Measurements from ENCODE around the gene NUTF2.
"Not testable (repeated sequence)": the region's sequence is repeated elsewhere in the genome, so short reads cannot be mapped to it uniquely, and the experiment has no call there.

The NUTF2 gene

GRCh38 chr16:67885545-67885944 lies 38.8 kb downstream of the NUTF2 start:
- DNase-seq (ENCODE audit: low spot score): no peak

GRCh38 chr16:67885976-67886375 lies 39.2 kb downstream of the NUTF2 start:
- DNase-seq (ENCODE audit: low spot score): no peak

- no peak for DNase-seq (ENCODE audit: low spot score)
Measured at GRCh38 chr16:67886387-67886786, 39.7 kb downstream of the NUTF2 start.

- no peak for DNase-seq (ENCODE audit: low spot score)
Measured at GRCh38 chr16:67888331-67888730, 41.6 kb downstream of the NUTF2 start.

GRCh38 chr16:67892375-67892774 lies 45.6 kb downstream of the NUTF2 start:
- no peak for DNase-seq (ENCODE audit: low spot score)

- DNase-seq (ENCODE audit: low spot score): peak; percentile 100
Measured at GRCh38 chr16:67892899-67893742, 46.4 kb downstream of the NUTF2 start, which contains the start of gene PSKH1. TSS of gene PSKH1 (plus strand) at chr16:67893254. CDS start at chr16:67908750, 15,496 bp downstream.

GRCh38 chr16:67893743-67894399 lies 47.1 kb downstream of the NUTF2 start:
- DNase-seq (ENCODE audit: low spot score): peak; percentile 22

GRCh38 chr16:67897231-67897630 lies 50.5 kb downstream of the NUTF2 start:
- no peak for DNase-seq (ENCODE audit: low spot score)

GRCh38 chr16:67901734-67902133 lies 55.0 kb downstream of the NUTF2 start:
- no peak for DNase-seq (ENCODE audit: low spot score)

GRCh38 chr16:67902831-67903230 lies 56.1 kb downstream of the NUTF2 start:
- no peak for DNase-seq (ENCODE audit: low spot score)

- DNase-seq (ENCODE audit: low spot score): no peak
Measured at GRCh38 chr16:67907397-67908180, 60.9 kb downstream of the NUTF2 start.

- DNase-seq (ENCODE audit: low spot score): no peak
Measured at GRCh38 chr16:67909056-67909742, 62.5 kb downstream of the NUTF2 start.

- no peak for DNase-seq (ENCODE audit: low spot score)
Measured at GRCh38 chr16:67910158-67910557, 63.4 kb downstream of the NUTF2 start.

GRCh38 chr16:67914758-67915495 lies 68.2 kb downstream of the NUTF2 start:
- no peak for DNase-seq (ENCODE audit: low spot score)

- not testable (repeated sequence) for DNase-seq (ENCODE audit: low spot score)
Measured at GRCh38 chr16:67915496-67915769, 68.7 kb downstream of the NUTF2 start.

GRCh38 chr16:67915831-67916723 lies 69.3 kb downstream of the NUTF2 start:
- DNase-seq (ENCODE audit: low spot score): no peak

- no peak for DNase-seq (ENCODE audit: low spot score)
Measured at GRCh38 chr16:67917140-67917851, 70.6 kb downstream of the NUTF2 start.

- no peak for DNase-seq (ENCODE audit: low spot score)
Measured at GRCh38 chr16:67917852-67918236, 71.1 kb downstream of the NUTF2 start.

GRCh38 chr16:67919622-67920221 lies 73.0 kb downstream of the NUTF2 start:
- DNase-seq (ENCODE audit: low spot score): no peak

All from germinal center (tissue), 1 donor.